Stimulated activated CD8-positive, alpha-beta memory T cell treated with anti-CD3 and anti-CD28 coated beads, Interleukin-15, amount 100 ng/mL, for 1 hour (primary cell): ENCODE results near the gene FRAS1.
"Not testable (repeated sequence)": the region's sequence is repeated elsewhere in the genome, so short reads cannot be mapped to it uniquely, and the experiment has no call there.

Experiments
- DNase-seq: peaks from one replicate; pipeline ENCODE4 v3.0.0-alpha.2; 2020; ENCODE audit warnings: low read depth

FRAS1 gene

GRCh38 chr4:78217557-78217956 lies 160.4 kb downstream of the FRAS1 start:
- DNase-seq: no peak

DNA sequence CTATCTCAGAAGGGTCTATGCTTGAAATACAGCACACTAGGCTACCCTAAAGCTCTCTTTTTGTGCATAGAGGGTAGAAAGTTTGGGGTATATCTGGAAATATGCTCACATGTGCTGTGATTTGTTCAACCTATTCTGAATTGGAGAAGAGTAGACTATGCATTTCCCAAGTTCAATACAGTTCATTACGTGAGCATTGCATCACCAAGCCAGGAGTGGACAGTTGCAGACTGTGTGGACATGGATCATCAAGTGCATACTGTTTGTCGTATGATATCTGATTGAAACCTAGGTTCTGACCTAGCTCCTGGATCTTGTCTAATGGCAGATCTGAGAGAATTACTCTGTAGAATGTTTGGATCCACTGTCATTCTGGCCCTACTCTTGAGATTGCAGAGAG lies 161.1 kb downstream of the FRAS1 start:
- no peak for DNase-seq

- no peak for DNase-seq
Observed at GRCh38 chr4:78219825-78220224, 162.7 kb downstream of the FRAS1 start.

GRCh38 chr4:78220283-78220682 lies 163.2 kb downstream of the FRAS1 start:
- no peak for DNase-seq

GRCh38 chr4:78222575-78223186 lies 165.6 kb downstream of the FRAS1 start:
- no peak for DNase-seq

DNA sequence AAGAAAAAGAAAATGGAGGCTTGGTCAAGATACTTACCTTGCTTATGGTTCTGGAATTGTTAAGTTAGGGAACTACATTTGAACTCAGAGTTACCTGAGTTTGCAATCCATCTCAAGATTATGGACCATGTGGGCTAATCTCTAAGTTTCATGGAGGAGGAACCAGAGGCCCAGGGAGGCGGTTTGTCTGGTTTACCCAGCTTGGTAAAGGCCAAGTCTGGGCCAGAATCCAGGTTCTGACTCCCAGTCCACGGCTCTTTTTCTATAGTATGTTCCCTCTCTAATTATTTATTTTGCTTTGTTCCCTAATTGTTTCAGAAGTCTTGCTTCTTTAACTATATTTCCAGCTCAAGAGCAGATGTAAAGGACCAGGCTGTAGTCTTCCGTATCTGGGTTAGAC lies 168.1 kb downstream of the FRAS1 start:
- no peak for DNase-seq

DNA sequence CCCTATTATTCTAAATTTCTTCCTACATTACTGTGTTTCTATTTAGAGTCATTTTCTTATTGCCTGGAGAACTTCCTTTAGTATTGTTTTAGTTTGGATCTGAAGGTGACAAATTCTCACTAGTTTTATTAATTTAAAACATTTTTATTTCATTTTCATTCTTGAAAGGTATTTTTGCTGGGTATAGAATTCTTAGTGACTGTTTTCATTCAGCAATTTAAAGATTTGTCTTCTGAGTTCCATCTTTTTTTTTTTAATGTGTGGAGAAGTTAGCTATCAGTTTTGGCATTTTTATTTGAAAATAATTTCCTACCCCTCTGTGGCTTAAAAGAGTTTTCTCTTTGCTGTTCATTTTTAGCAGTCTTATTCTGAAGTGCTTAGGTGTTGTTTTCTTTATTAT lies 169.2 kb downstream of the FRAS1 start:
- DNase-seq: no peak

- no peak for DNase-seq
Observed at GRCh38 chr4:78227411-78228057, 170.4 kb downstream of the FRAS1 start.

- no peak for DNase-seq
Observed at GRCh38 chr4:78235800-78236199, 178.7 kb downstream of the FRAS1 start.

GRCh38 chr4:78237360-78237759 lies 180.2 kb downstream of the FRAS1 start:
- no peak for DNase-seq

DNA sequence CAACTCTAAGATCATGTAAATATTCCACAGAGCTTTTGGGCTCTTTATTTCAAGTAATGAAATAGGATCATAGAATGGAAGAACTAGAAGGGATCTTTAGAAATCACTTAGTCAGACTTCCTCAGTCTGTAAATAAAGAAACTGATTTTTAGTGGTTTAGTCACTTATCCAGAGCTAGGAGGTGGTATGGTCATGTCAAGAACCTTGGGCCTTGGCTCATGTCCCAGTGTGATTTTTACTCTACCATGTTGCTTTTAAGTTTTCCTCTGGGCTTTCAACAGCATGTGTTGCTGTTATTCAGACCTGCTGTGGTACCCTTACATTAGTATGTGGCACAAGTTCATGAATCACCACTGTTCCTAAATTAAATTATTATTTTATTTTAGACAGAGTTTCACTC lies 184.9 kb downstream of the FRAS1 start:
- DNase-seq: no peak

GRCh38 chr4:78244705-78245485 lies 187.8 kb downstream of the FRAS1 start:
- no peak for DNase-seq

DNA sequence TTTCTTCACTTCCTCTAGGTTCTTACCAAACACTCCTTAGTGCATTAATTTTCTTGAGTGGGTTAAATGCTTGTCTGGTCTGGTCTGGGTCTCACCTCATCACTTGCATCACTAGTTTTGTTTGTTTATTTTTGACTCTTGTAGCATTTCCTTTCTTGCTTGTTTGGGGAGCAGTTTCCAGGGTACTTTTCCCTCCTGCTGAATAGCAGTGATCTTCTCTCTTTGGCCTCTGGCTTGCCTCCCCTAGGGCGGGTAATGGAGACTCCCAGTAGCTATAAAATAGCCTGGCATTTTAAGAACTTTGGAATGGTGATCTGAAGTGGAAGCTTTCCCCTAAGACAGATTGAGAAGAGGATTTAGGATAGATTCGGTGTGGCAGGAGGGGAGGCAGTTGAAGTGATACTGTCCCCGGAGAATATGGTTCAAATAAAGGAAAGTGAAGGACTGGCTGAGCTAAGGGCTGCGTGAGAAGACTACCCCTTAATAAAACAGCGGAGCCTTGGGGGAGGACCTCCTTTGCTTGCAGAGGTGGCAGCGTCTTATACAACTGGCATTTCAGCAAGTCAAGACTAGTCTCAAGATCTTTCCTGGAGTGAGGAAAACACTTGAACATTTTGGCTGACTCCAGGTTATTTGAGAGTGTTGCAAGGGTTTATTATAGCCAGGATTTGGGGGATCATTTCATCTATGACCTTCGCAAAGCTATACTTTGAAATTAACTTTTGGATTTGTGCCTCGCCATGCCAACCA lies 190.6 kb downstream of the FRAS1 start:
- DNase-seq: no peak

DNA sequence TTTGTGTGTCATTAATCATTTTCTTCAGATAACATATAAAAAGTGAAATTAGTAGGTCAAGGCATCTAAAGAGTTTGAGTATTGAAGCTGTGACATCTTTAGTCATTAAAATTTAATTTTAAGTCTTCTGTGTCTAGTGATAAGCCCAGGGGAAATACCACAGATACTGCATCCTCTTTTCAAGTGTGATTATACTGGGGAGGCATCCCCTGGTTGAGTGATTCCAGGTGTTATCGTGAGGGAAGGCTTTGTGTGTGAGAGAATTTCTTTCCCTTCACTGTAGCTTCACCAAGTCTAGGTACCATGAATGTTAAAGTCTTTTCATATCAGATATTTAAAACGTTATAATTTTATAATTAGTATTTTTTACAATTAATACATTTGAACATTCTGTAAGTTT lies 193.4 kb downstream of the FRAS1 start:
- DNase-seq: no peak

DNA sequence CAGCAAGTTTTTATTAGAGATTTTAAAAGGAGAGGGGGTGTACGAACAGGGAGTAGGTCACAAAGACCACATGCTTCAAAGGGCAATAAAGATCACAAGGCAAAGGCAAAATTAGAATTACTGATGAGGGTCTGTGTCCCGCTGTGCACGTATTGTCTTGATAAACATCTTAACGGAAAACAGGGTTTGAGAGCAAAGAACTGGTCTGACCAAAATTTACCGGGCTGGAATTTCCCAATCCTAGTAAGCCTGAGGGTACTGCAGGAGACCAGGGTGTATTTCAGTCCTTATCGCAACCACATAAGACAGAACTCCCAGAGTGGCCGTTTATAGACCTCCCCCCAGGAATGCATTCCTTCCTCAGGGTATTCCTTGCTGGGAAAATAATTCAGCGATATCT lies 195.7 kb downstream of the FRAS1 start:
- not testable (repeated sequence) for DNase-seq

- DNase-seq: no peak
Observed at GRCh38 chr4:78254893-78255292, 197.8 kb downstream of the FRAS1 start.

- DNase-seq: no peak
Observed at GRCh38 chr4:78265006-78265405, 207.9 kb downstream of the FRAS1 start.

- DNase-seq: no peak
Observed at GRCh38 chr4:78267790-78268189, 210.7 kb downstream of the FRAS1 start.

DNA sequence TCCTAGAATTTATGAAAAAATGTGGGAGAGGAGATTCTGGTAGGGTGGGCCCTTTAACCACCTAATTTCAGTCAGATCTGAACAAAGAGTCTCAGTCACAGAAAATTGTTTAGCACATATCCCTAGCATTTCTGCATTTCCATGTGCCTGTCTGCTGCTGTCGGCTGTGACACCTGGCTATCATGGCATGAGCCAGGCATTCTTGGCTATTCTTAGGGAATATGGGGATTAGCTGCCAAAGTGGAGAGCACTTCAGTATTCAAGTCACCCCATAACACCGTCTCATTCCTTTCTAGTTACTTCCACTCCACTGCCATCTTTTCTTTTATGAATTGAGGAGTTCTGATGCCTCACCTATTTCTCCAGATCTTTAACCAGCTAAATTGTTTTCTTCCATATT lies 211.5 kb downstream of the FRAS1 start:
- DNase-seq: no peak

- not testable (repeated sequence) for DNase-seq
Observed at GRCh38 chr4:78275450-78275849, 218.3 kb downstream of the FRAS1 start.

DNA sequence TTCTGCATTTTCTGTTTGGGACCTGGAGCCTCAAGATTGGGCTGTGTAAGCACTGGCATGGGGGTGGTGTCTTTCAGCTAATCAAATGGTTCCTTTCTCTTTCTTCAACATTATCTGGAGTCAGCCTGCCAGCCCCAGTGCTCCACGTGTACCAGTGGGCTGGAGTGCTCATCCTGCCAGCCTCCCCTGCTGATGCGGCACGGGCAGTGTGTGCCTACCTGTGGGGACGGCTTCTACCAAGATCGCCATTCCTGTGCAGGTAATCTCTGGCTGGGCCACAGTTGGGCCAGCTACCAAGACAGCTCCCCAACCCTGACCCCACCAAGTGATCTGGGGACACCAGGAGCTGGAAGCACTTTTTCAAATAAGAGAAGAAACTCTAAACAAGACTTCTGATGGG lies 229.2 kb downstream of the FRAS1 start:
- DNase-seq: no peak

GRCh38 chr4:78288327-78288726 lies 231.2 kb downstream of the FRAS1 start:
- no peak for DNase-seq

GRCh38 chr4:78291277-78291676 lies 234.2 kb downstream of the FRAS1 start:
- DNase-seq: no peak
